Right forelimb (tissue), 1 donor: ENCODE results near the gene FKTN.
A peak's percentile ranks its signal among the peaks of the same experiment; 100 is the strongest.

ENCODE experiments used
- DNase-seq: peaks from one replicate; pipeline ENCODE4 v3.0.0-alpha.2; 2018

Gene FKTN

GRCh38 chr9:105633411-105633810 lies 75.5 kb downstream of the FKTN start:
- DNase-seq = peak; percentile 47

GRCh38 chr9:105636331-105636730 lies 78.4 kb downstream of the FKTN start:
- DNase-seq = no peak

- DNase-seq = no peak
These were observed 80.0 kb downstream of the FKTN start for GRCh38 chr9:105637787-105638395.

- no peak for DNase-seq
These were observed 82.0 kb downstream of the FKTN start for GRCh38 chr9:105639936-105640335.

- DNase-seq = no peak
These were observed 85.9 kb downstream of the FKTN start for GRCh38 chr9:105643795-105644194.

GRCh38 chr9:105646879-105647594 lies 89.1 kb downstream of the FKTN start:
- DNase-seq = no peak

GRCh38 chr9:105647595-105648349 lies 89.8 kb downstream of the FKTN start:
- no peak for DNase-seq

GRCh38 chr9:105651806-105652205 lies 93.9 kb downstream of the FKTN start:
- DNase-seq = no peak

- peak; percentile 54 for DNase-seq
These were observed 98.4 kb downstream of the FKTN start for GRCh38 chr9:105656131-105656921.

GRCh38 chr9:105658351-105658750 lies 100.4 kb downstream of the FKTN start:
- DNase-seq = no peak

GRCh38 chr9:105661011-105661410 lies 103.1 kb downstream of the FKTN start:
- DNase-seq = no peak

GRCh38 chr9:105662184-105663104 lies 104.5 kb downstream of the FKTN start, which contains the start of gene TAL2:
Gene TAL2, plus strand, starts transcription at chr9:105662457. Its CDS starts 40 bp downstream, at chr9:105662497.
- no peak for DNase-seq

GRCh38 chr9:105663914-105664313 lies 106.0 kb downstream of the FKTN start:
- DNase-seq = no peak

GRCh38 chr9:105667867-105668266 lies 109.9 kb downstream of the FKTN start:
- DNase-seq = no peak

GRCh38 chr9:105670315-105670714 lies 112.4 kb downstream of the FKTN start:
- no peak for DNase-seq

- DNase-seq = no peak
These were observed 112.8 kb downstream of the FKTN start for GRCh38 chr9:105670775-105671174.

GRCh38 chr9:105672711-105673234 lies 114.8 kb downstream of the FKTN start:
- DNase-seq = no peak

- no peak for DNase-seq
These were observed 116.0 kb downstream of the FKTN start for GRCh38 chr9:105673850-105674387.

GRCh38 chr9:105676351-105676923 lies 118.5 kb downstream of the FKTN start:
- no peak for DNase-seq

- DNase-seq = no peak
These were observed 120.2 kb downstream of the FKTN start for GRCh38 chr9:105678163-105678562.

- DNase-seq = no peak
These were observed 120.8 kb downstream of the FKTN start for GRCh38 chr9:105678781-105679180.
